ENCODE measurements around the gene TREH.

The TREH gene

GRCh38 chr11:118671254-118671653, 8.2 kb downstream of the TREH start:
- peaks cover 14% of the 10 kb centered on the region for H3K27me3 Mint-ChIP-seq (ENCODE audit: low read depth, poor library complexity)
- peaks cover 10% of the 10 kb centered on the region for H3K4me1 Mint-ChIP-seq
- TF ChIP-seq CTCF (IDR thresholded peaks at IDR 0.05), result no peak
- H3K27ac Mint-ChIP-seq, result no peak overlapping the region
- peaks cover 44% of the 10 kb centered on the region for H3K9me3 Mint-ChIP-seq
- H3K36me3 Mint-ChIP-seq (ENCODE audit: low read depth), result no peaks in the 10 kb centered on the region
- H3K4me3 Mint-ChIP-seq, result no peak overlapping the region
- DNase-seq, result no peak

GRCh38 chr11:118670063-118670462, 9.4 kb downstream of the TREH start:
- Mint-ChIP-seq H3K27ac (no peak overlapping the region), H3K4me1 (peaks cover 22% of the 10 kb centered on the region), H3K36me3 (ENCODE audit: low read depth) (no peaks in the 10 kb centered on the region), H3K9me3 (peaks cover 37% of the 10 kb centered on the region), H3K4me3 (no peak overlapping the region), H3K27me3 (ENCODE audit: low read depth, poor library complexity) (peaks cover 18% of the 10 kb centered on the region)
- TF ChIP-seq CTCF (IDR thresholded peaks at IDR 0.05), result no peak
- no peak for DNase-seq

- no peak for DNase-seq
- H3K27ac Mint-ChIP-seq, result peak overlapping the region; percentile 42
- no peak for TF ChIP-seq CTCF (IDR thresholded peaks at IDR 0.05)
- peaks cover 7% of the 10 kb centered on the region for H3K27me3 Mint-ChIP-seq (ENCODE audit: low read depth, poor library complexity)
- no peaks in the 10 kb centered on the region for H3K36me3 Mint-ChIP-seq (ENCODE audit: low read depth)
- H3K4me1 Mint-ChIP-seq, result peaks cover 48% of the 10 kb centered on the region
- peak overlapping the region; percentile 30 for H3K4me3 Mint-ChIP-seq
- H3K9me3 Mint-ChIP-seq, result peaks cover 18% of the 10 kb centered on the region
Measured at GRCh38 chr11:118666371-118666770, 13.1 kb downstream of the TREH start.

DNA sequence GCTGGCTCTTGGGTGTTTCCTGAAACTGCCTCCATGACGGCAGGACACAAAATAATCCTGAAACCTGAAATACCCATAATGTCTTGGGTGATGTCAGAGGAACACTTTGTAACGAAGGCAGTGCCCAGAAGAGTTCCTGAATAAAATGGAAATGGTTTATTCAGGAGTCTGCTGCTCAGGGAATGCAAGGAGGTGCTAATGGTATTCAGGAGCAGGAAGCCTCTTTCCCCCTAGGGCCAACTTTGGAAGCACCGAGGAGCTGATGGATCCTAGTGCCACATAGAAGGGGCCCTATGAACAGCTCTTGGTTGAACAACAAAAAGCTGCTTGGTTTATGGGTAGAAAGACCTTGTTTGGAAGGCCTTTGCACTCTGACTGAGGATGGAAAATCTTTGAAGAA, 15.5 kb downstream of the TREH start:
- Mint-ChIP-seq H3K36me3 (ENCODE audit: low read depth) (no peaks in the 10 kb centered on the region), H3K27ac (no peak overlapping the region), H3K4me1 (peaks cover 59% of the 10 kb centered on the region), H3K9me3 (no peaks in the 10 kb centered on the region), H3K4me3 (no peak overlapping the region), H3K27me3 (ENCODE audit: low read depth, poor library complexity) (peaks cover 4% of the 10 kb centered on the region)
- no peak for TF ChIP-seq CTCF (IDR thresholded peaks at IDR 0.05)
- DNase-seq, result no peak

DNA sequence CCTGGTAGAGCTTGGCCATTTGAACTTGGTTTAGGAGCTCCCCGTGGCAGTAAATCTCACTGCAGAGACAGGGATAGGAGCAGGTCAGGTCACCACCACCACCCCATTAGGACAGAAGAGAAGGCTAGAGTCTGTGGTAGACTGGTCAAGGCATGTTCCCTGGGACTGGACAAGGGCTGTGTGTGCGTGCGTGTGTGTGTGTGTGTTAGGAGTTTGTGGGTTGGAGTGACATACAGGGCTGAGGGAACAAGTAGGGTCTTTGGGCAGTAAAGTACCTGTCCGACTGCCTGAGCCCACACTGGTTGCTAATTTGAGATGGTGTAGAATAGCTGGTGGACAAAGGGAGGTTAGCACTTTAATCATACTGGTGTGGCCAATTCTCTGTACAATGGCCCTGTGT, 16.1 kb downstream of the TREH start:
- H3K9me3 Mint-ChIP-seq, result no peaks in the 10 kb centered on the region
- TF ChIP-seq CTCF (IDR thresholded peaks at IDR 0.05), result no peak
- H3K27ac Mint-ChIP-seq, result no peak overlapping the region
- no peak for DNase-seq
- no peak overlapping the region for H3K4me3 Mint-ChIP-seq
- H3K36me3 Mint-ChIP-seq (ENCODE audit: low read depth), result no peaks in the 10 kb centered on the region
- peaks cover 4% of the 10 kb centered on the region for H3K27me3 Mint-ChIP-seq (ENCODE audit: low read depth, poor library complexity)
- H3K4me1 Mint-ChIP-seq, result peaks cover 61% of the 10 kb centered on the region

- Mint-ChIP-seq H3K27me3 (ENCODE audit: low read depth, poor library complexity) (peaks cover 4% of the 10 kb centered on the region), H3K36me3 (ENCODE audit: low read depth) (no peaks in the 10 kb centered on the region), H3K9me3 (no peaks in the 10 kb centered on the region), H3K27ac (no peak overlapping the region), H3K4me1 (peaks cover 67% of the 10 kb centered on the region), H3K4me3 (no peak overlapping the region)
- no peak for TF ChIP-seq CTCF (IDR thresholded peaks at IDR 0.05)
- no peak for DNase-seq
Measured at GRCh38 chr11:118662401-118663271, 16.8 kb downstream of the TREH start.

Measured in nephron progenitor cell (in vitro differentiated cells).